GM13977 (cell line): ENCODE results near the gene COL6A1.

Source experiments
- DNase-seq: peaks from one replicate; pipeline ENCODE4 v3.0.0; 2012; ENCODE audit warnings: low spot score
- in situ Hi-C: fragments of 300-500 bp; cut with MboI; formaldehyde crosslinking; loops from one replicate; pipeline ENCODE4 v1.12.0; 2022; ENCODE audit warnings: low sequenced_read_pairs, low pct_unique_long_range_greater_than_20kb, mixed read lengths, inconsistent platforms; ENCODE audit not compliant: unreplicated experiment
- TF ChIP-seq, protein P1 (sequence below): IDR thresholded peaks from 2 replicates; pipeline ENCODE4 v1.5.1; 2012; ENCODE audit warnings: mild to moderate bottlenecking, control low read depth; ENCODE audit not compliant: insufficient read depth; ENCODE audit errors: extremely low read depth, missing control alignments

COL6A1 gene

DNA sequence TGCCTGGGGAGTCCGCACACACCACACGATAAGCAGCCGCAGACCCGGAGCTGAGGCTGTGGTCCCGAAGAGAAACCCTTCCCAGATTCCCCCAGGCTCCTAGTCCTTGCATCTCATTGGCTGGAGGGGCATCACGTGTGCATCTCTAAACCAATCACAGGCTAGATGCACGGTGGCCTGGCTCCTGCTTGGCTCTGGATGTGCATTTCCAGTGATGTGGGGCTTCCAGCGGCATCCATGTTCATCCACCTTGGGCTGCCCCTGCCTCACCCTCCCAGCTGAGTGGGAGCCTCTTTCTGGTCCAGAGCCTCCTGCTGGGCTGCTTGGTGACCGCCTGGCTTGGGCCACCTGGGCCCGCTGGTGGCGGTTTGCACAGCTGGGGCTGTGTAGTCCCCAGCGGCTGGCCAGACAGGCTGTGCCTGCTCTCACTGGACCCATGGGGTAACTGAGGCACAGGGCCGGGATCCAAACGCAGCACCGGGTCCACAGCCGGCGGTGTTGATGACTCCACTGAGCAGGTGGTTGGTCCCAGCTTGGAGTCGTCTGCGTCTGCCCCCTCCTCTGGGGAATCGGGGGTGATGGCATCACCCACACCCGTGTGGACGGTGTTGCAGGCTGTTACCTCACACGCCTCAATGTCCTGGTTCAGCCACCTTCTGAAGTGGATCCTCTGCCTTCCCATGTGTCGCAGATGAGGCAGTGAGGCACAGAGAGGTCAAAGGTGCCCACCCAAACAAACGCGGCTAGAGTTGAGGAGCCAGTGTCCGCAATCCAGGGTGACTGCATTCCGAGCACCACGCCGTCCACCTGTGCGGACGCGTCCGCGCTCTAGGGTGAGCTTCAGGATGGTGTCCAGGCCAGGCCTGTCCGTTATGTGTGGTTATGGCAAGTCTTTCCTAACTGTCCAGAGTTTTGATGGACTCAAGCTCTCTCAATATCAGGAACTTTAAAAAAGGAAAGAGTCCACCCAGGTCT lies 41.3 kb downstream of the COL6A1 start:
- in situ Hi-C loops, result no loop called here
- DNase-seq, result no peak
- TF ChIP-seq, protein P1, sequence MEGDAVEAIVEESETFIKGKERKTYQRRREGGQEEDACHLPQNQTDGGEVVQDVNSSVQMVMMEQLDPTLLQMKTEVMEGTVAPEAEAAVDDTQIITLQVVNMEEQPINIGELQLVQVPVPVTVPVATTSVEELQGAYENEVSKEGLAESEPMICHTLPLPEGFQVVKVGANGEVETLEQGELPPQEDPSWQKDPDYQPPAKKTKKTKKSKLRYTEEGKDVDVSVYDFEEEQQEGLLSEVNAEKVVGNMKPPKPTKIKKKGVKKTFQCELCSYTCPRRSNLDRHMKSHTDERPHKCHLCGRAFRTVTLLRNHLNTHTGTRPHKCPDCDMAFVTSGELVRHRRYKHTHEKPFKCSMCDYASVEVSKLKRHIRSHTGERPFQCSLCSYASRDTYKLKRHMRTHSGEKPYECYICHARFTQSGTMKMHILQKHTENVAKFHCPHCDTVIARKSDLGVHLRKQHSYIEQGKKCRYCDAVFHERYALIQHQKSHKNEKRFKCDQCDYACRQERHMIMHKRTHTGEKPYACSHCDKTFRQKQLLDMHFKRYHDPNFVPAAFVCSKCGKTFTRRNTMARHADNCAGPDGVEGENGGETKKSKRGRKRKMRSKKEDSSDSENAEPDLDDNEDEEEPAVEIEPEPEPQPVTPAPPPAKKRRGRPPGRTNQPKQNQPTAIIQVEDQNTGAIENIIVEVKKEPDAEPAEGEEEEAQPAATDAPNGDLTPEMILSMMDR, result no peak

DNA sequence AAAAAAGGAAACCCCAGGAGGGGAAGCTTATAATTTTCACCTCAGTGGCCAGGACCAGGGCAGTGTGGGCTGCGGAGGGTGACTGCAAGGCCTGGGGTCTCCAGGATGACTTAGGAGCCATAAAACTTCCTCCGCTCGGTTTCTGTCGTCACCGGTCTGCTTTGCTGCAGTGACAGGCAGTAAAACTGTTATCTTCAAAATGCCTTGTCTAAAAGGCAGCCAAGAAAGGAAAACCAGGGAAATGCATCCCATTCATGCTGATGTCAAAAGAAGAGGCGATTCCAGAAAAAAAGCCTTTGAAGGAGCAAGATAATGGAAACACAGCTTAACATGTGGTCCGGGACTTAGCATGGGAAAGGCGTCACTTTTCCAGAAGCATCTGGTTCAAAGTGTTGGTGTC lies 42.0 kb downstream of the COL6A1 start:
- TF ChIP-seq, protein P1, result no peak
- in situ Hi-C loops, result no loop called here
- DNase-seq, result no peak

DNA sequence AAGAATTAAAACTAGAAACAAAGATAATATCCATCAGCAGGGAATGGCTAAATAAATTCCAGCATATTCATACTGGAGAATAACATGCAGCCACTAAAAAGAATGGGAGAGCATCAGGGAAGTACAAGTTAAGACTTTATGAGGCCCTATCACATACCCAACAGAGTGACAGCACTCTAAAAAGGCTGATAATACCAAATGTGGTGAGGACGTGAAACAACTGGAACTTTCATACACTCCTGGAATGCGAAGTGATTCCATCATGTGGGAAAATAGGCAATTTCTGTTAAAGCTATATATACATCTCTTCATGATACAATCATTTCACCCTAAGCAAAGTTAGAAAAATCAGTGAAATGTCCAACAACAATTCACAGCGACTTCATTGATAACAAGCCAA lies 42.6 kb downstream of the COL6A1 start:
- TF ChIP-seq, protein P1, result no peak
- no peak for DNase-seq
- in situ Hi-C loops, result no loop called here

DNA sequence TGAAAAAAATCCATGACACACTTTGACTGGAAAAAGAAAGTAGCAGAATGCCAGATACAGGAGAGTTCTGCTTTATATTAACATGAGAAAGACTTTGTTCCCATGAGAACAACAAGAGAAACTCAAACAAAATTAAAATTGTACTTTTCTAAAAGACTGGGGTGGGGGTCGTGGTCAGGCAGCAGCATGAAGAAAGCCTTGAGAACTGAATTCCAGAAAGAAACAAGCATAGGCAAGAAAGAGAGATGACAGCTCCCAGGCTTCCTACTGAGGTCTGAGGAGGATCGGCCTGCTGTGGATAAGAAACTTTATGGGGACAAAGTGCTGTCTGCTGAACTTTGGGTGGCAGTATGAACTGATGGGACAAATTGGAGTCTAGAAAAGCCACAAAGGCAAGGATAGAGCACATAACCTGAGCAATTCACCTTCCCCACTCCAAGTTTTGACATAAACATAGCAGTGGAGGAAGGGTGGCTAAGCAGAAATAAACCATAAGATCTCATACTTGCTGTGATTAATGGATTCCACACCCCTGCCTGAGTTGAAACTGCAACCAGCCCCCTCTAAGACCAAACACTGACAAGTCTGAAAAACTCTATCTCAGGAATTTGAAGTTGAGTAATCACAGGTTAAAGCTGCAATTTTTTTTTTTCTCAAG lies 43.7 kb downstream of the COL6A1 start:
- in situ Hi-C loops, result no loop called here
- no peak for DNase-seq
- TF ChIP-seq, protein P1, result no peak

DNA sequence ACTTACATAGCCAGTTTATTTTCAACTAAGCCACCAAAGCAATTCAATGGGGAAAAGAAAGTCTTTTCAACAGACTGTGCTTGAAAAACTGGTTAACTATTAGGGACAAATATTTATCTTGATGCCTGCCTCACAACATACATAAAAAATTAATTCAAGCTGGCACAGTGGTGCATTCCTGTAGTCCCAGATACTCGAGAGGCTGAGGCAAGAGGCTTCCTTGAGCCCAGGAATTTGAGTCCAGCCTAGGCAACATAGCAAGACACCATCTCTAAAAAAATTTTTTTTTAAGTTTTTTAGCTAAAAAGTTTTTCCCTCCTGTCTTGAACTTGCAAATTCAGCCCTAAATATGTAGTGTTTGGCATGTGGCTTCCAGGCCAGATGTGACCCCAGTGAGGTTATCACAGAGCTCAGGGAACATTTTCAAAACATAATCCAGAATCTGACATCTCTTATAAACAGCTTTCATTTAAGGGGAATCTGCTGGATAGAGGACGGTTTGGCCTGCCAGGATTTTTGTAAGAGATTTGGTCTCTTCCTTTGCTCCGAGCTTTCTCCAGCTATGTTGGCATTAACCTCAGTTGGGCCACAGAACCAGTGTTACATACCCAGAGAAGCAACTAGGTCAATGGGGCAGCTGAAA lies 46.4 kb downstream of the COL6A1 start:
- DNase-seq, result no peak
- TF ChIP-seq, protein P1, result no peak
- in situ Hi-C loops, result no loop called here

DNA sequence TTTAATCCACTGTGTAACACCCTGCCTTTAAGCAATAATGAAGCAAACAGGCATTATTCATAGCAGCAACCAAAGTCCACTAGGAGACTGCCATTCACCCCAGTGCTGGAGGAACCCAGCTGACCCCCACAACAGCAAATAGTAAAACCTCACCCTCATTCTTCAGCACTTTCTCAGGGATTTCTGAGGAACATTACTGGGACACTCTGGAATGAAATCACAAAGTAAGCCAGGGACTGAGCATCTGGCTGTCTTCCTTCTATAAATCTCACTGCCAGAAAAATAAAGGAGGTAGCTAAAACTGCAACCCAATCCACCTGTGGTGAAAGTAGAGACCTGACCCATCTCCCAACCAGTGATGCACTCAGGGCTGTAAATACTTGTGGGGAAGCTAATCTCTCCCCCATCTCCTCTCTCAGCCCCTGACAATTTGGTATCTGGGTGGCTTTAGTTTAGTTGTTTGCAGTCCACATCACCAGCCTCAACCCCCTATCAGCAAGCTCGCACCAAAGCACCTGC lies 47.1 kb downstream of the COL6A1 start:
- no peak for DNase-seq
- in situ Hi-C loops, result no loop called here
- TF ChIP-seq, protein P1, result no peak
